ENCODE measurements around the gene ARHGAP26.
"Not testable (repeated sequence)": the region's sequence is repeated elsewhere in the genome, so short reads cannot be mapped to it uniquely, and the experiment has no call there.

ARHGAP26 gene

DNA sequence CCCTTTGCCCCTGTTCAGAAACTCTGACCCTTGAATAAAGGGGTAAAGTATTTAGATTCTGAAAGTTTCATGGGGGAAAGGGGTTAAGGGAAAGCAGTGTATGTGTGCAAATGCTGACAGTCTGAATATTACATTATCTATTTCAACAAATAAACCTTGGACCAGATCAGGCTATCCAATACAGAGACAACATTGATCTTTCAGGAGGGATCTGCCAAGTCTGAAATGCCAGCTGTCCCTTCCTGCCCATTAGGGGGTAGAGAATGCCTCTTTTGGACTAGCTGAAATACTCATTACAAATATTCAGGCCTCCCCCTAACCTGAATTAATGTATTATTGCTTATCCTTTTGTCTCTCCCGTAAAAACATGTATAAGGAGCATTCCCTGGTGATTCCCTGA, 413.8 kb downstream of the ARHGAP26 start:
- DNase-seq (ENCODE audit: insufficient read length, low spot score) (no peak), FAIRE-seq (no peak)

DNA sequence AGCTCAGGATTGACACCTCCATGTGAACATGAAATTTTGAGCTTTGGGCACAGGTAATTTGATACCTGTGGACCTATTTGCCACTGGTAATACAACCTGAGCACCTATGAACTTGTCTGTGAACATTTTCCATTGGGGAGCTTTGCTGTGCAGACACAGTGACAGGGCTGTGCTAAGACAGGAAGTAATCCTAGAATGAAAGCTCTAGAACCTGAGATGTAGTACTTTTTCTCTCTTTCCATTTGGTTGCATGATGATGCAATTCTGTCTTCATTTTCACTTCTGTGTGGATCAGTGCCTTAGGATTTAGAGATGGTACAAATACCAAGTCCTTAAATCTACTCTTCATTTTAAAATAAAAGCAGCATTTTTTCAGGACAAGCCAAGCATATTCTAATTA, 416.4 kb downstream of the ARHGAP26 start:
- FAIRE-seq (no peak), DNase-seq (ENCODE audit: insufficient read length, low spot score) (no peak)

DNA sequence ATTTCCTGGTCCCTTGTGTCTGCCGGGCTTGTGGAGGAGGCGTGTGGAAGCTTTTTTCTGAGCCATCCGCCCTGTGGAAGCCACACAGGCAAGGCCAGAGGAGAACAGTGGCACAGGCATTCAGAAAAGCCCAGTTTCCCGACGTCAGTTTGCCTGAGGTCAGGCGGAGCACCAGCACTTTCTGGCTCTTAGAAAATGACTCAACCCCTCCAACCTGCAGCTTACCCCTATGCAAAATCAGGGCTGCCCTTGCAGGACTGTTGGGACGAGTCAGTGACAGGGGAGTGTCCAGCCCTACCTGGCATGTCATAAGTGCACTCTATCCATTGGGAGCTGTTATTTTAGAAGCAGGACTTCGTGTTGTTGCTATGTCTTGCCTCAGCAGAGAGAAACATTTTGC, 417.3 kb downstream of the ARHGAP26 start:
- no peak for DNase-seq (ENCODE audit: insufficient read length, low spot score)
- no peak for FAIRE-seq

GRCh38 chr5:143188083-143188482, 417.9 kb downstream of the ARHGAP26 start:
- FAIRE-seq (no peak), DNase-seq (ENCODE audit: insufficient read length, low spot score) (no peak)

- no peak for FAIRE-seq
- DNase-seq (ENCODE audit: insufficient read length, low spot score): no peak
Measured at GRCh38 chr5:143188692-143189091, 418.5 kb downstream of the ARHGAP26 start.

GRCh38 chr5:143190260-143190810, 420.2 kb downstream of the ARHGAP26 start:
- FAIRE-seq (no peak), DNase-seq (ENCODE audit: insufficient read length, low spot score) (no peak)

- DNase-seq (ENCODE audit: insufficient read length, low spot score) (no peak), FAIRE-seq (no peak)
Measured at GRCh38 chr5:143191720-143192119, 421.5 kb downstream of the ARHGAP26 start.

DNA sequence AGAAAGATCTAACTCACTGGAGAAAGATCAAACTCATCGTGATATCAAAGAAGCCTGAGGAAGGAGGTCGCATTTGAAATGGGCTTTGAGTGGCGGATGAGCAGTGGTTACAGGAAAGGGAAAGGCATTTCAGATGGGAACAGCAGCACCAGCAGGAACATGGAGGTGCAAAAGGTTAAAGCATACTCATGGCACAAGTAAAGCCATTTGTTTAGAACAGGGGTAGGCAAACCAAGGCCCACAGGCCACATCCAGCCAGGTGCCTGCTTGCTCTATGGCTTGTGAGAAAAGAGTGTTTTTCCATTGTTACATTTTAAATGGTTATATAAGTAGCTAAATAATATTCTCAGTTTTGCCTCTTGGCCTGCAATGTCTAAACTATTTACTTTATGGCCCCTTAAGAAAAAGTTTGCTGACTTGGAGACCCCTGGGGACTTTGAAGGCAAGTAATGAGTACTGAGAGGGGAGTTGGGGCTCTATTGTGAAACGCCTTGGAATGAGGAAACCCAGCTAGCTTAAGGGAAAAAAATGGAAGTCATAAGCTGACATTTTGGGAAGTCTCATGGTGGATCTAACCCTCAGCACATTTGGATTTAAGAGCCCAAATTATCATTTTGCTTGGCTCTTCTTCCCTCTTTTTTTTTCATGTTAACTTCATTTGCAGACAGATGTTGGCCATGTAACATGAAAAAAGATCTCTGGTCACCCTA, 422.2 kb downstream of the ARHGAP26 start:
- DNase-seq (ENCODE audit: insufficient read length, low spot score): no peak
- FAIRE-seq: no peak

DNA sequence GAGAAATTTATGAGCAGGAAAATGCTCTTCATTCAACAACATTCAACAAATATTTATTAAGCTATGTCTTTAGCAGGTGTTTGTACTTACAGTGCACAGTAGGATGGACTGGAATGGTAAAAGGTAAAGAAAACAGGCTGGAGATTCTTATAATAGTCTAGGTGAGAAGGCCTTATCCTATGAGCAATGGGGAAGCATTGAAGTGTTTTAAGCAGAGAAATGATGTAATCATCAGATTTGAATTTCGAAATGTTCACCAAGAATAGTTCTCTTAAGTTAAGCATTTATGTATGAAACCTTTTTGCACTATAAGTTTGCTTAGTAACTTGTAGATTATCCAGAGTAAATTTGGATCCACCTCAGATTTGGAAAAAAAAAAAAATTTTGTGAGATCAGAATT, 424.0 kb downstream of the ARHGAP26 start:
- DNase-seq (ENCODE audit: insufficient read length, low spot score) (no peak), FAIRE-seq (no peak)

GRCh38 chr5:143194713-143195112, 424.5 kb downstream of the ARHGAP26 start:
- no peak for FAIRE-seq
- DNase-seq (ENCODE audit: insufficient read length, low spot score): no peak

- no peak for FAIRE-seq
Measured at GRCh38 chr5:143195491-143195890, 425.3 kb downstream of the ARHGAP26 start.

GRCh38 chr5:143196601-143197259, 426.6 kb downstream of the ARHGAP26 start:
- FAIRE-seq: no peak
- DNase-seq (ENCODE audit: insufficient read length, low spot score): no peak

More at GRCh38 chr5:143195491-143195890, 425.3 kb downstream of the ARHGAP26 start:
- DNase-seq (ENCODE audit: insufficient read length, low spot score): no peak

- no peak for FAIRE-seq
- no peak for DNase-seq (ENCODE audit: insufficient read length, low spot score)
Measured at GRCh38 chr5:143197260-143197656, 427.1 kb downstream of the ARHGAP26 start.

- no peak for DNase-seq (ENCODE audit: insufficient read length, low spot score)
- no peak for FAIRE-seq
Measured at GRCh38 chr5:143198332-143198731, 428.2 kb downstream of the ARHGAP26 start.

DNA sequence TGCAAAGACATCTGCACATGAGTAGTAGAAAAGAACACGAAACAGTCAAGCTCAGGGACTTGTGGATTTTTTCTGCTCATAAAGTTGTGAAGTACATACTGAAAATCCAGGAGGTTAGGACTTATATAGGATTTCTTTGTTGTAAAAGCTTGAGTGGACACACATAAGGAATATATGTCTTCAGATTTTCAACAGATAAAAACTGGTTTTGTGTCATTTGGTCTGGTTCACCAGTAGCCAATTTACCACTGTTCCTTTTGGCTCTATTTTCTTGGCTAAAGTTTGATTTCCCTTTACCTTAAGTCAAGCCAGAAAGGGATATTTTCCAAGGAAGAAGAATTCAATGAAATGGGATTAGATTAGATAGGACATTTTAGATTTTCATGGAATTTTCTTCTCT, 429.0 kb downstream of the ARHGAP26 start:
- FAIRE-seq (no peak), DNase-seq (ENCODE audit: insufficient read length, low spot score) (no peak)

GRCh38 chr5:143199843-143200242, 429.7 kb downstream of the ARHGAP26 start:
- no peak for FAIRE-seq
- no peak for DNase-seq (ENCODE audit: insufficient read length, low spot score)

DNA sequence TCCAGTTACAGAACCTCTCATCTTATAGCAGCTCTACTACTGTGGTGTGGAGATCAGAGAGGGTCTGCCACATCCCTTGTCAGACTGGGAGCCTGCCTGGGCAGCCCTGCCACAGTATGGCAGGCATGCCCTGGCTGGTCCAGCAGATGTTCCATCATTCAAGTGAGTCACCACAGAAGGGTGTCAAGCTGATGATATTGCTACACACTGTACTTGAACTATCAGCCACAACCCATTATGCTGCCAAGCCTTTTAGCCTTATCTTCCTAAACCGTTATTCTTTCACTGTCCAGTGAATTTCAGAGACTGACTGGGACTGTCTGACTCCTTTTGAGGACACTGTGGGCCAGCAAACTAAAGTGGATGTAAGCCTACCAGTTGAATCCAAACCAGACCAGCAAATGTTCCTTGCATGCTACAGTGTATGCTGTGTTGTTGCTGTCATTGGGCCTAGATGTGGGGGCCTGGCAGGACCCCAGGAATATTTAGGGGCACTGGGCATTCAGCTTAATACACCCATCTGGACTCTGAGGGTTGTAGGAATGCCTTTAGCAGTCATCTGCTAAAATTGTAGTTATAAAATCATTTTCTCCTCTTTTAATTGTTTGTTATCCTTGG, 430.7 kb downstream of the ARHGAP26 start:
- DNase-seq (ENCODE audit: insufficient read length, low spot score) (peak; percentile 65), FAIRE-seq (peak; percentile 98)

GRCh38 chr5:143201589-143201988, 431.4 kb downstream of the ARHGAP26 start:
- DNase-seq (ENCODE audit: insufficient read length, low spot score) (no peak), FAIRE-seq (no peak)

- FAIRE-seq; DNase-seq (ENCODE audit: insufficient read length, low spot score): not testable (repeated sequence)
Measured at GRCh38 chr5:143203301-143203956, 433.3 kb downstream of the ARHGAP26 start.

GRCh38 chr5:143204474-143205246, 434.5 kb downstream of the ARHGAP26 start:
- DNase-seq (ENCODE audit: insufficient read length, low spot score) (no peak), FAIRE-seq (no peak)

All from HTR-8/SVneo (cell line).